ENCODE data around the gene UBE2I.

GRCh38 chr16:1316033-1316405, 6.6 kb downstream of the UBE2I start:
- TF ChIP-seq, protein P1, sequence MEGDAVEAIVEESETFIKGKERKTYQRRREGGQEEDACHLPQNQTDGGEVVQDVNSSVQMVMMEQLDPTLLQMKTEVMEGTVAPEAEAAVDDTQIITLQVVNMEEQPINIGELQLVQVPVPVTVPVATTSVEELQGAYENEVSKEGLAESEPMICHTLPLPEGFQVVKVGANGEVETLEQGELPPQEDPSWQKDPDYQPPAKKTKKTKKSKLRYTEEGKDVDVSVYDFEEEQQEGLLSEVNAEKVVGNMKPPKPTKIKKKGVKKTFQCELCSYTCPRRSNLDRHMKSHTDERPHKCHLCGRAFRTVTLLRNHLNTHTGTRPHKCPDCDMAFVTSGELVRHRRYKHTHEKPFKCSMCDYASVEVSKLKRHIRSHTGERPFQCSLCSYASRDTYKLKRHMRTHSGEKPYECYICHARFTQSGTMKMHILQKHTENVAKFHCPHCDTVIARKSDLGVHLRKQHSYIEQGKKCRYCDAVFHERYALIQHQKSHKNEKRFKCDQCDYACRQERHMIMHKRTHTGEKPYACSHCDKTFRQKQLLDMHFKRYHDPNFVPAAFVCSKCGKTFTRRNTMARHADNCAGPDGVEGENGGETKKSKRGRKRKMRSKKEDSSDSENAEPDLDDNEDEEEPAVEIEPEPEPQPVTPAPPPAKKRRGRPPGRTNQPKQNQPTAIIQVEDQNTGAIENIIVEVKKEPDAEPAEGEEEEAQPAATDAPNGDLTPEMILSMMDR (IDR thresholded peaks at IDR 0.05): no peak
- TF ChIP-seq POLR2A (IDR thresholded peaks at IDR 0.05): no peak
